A673 (cell line): ENCODE data around the gene ESRRB.

Experiments used
- CTCF ChIP-seq: fragments of 300-800, 200-600 bp; sonication (generic); conservative IDR thresholded peaks from 2 replicates; pipeline ENCODE4 v1.5.1; 2017; ENCODE audit warnings: low read depth, mild to moderate bottlenecking, antibody characterized with exemption, low read length, moderate library complexity, mixed read lengths
- EZH2 ChIP-seq: fragments of 200-600 bp; sonication (generic); IDR thresholded peaks from 2 replicates; pipeline ENCODE4 v1.6.1; 2017; ENCODE audit warnings: borderline replicate concordance, low read depth, mild to moderate bottlenecking, mixed read lengths, antibody characterized with exemption, low read length; ENCODE audit not compliant: poor library complexity, severe bottlenecking

- TF ChIP-seq CTCF: no peak
- no peak for TF ChIP-seq EZH2
Measured at GRCh38 chr14:76381817-76382494, 6.0 kb downstream of the ESRRB start.
